IMR-90 (cell line): Measurements from ENCODE around the gene STEAP3. TPM values are rescaled to one million over a fixed set of nuclear protein-coding genes. Genes with fewer than 3 reads are reported as not detected.

Experiments used
- ATAC-seq: fragments of 200-7000 bp; cut with Tn5 transposase; 2 replicates; pipeline ENCODE4 v1.9.1; 2020; ENCODE audit warnings: low read depth, mild to moderate bottlenecking, moderate library complexity
- BruUV-seq: library from RNA; stranded (reverse); fragments of 400-500 nt; replicated peaks from 2 replicates; lab custom pipeline; 2021; lab: Mats Ljungman, UMichigan
- CTCF ChIA-PET: fragments of 300-600 bp; formaldehyde crosslinking; extraction: SDS; loops from one replicate; lab custom pipeline; 2021; ENCODE audit warnings: antibody characterized with exemption; lab: Yijun Ruan, JAX
- POLR2A ChIA-PET: fragments of 300-600 bp; sonication (Branson Sonifier 250); formaldehyde crosslinking; loops from one replicate; lab custom pipeline; 2022; ENCODE audit warnings: antibody characterized with exemption; ENCODE audit not compliant: unreplicated experiment; lab: Charles Lee
- DNase-seq: peaks from one replicate; pipeline ENCODE4 v3.0.0; 2013
- H2AFZ ChIP-seq: replicated peaks from 2 replicates; pipeline ENCODE3; 2013; ENCODE audit warnings: low read length, mild to moderate bottlenecking; ENCODE audit not compliant: poor library complexity
- H2AK5ac ChIP-seq: 2 replicates; pipeline ENCODE4 v1.6.1; 2013; ENCODE audit warnings: low read depth, low read length, inconsistent platforms
- H2AK9ac ChIP-seq: replicated peaks from 2 replicates; pipeline ENCODE3; 2013; ENCODE audit warnings: mild to moderate bottlenecking, low read depth, low read length, moderate library complexity; ENCODE audit not compliant: poor library complexity
- H2BK120ac ChIP-seq: 2 replicates; pipeline ENCODE4 v1.6.1; 2013; ENCODE audit warnings: low read depth, low read length, inconsistent platforms
- H2BK15ac ChIP-seq: 3 replicates; pipeline ENCODE4 v1.6.1; 2013; ENCODE audit warnings: low read depth, low read length, inconsistent platforms
- H2BK20ac ChIP-seq: 2 replicates; pipeline ENCODE4 v1.6.1; 2013; ENCODE audit warnings: low read depth, mild to moderate bottlenecking, inconsistent platforms, low read length, moderate library complexity
- H2BK5ac ChIP-seq: 2 replicates; pipeline ENCODE4 v1.6.1; 2013; ENCODE audit warnings: mild to moderate bottlenecking, low read depth, low read length, inconsistent platforms; ENCODE audit not compliant: poor library complexity, severe bottlenecking
- H3K14ac ChIP-seq: replicated peaks from 2 replicates; pipeline ENCODE4 v1.6.1; 2013; ENCODE audit warnings: low read depth, low read length, inconsistent platforms
- H3K18ac ChIP-seq: 2 replicates; pipeline ENCODE4 v1.6.1; 2013; ENCODE audit warnings: low read depth, low read length, control low read depth
- H3K23ac ChIP-seq: 2 replicates; pipeline ENCODE4 v1.6.1; 2013; ENCODE audit warnings: low read depth, low read length, inconsistent platforms
- H3K27ac ChIP-seq: 2 replicates; pipeline ENCODE4 v1.5.1; 2013; ENCODE audit warnings: mild to moderate bottlenecking, control low read depth, low read length; ENCODE audit not compliant: insufficient read depth
- H3K27me3 ChIP-seq: 2 replicates; pipeline ENCODE4 v1.6.1; 2013; ENCODE audit warnings: low read length; ENCODE audit not compliant: control insufficient read depth, insufficient read depth
- H3K36me3 ChIP-seq: 2 replicates; pipeline ENCODE4 v1.6.1; 2013; ENCODE audit warnings: low read length, mixed read lengths; ENCODE audit not compliant: control insufficient read depth, insufficient read depth
- H3K4ac ChIP-seq: 2 replicates; pipeline ENCODE4 v1.6.1; 2013; ENCODE audit warnings: low read depth, low read length, inconsistent platforms
- H3K4me1 ChIP-seq: 2 replicates; pipeline ENCODE4 v1.6.1; 2013; ENCODE audit warnings: low read length, mixed read lengths; ENCODE audit not compliant: control insufficient read depth, insufficient read depth
- H3K4me2 ChIP-seq: 2 replicates; pipeline ENCODE4 v1.6.1; 2013; ENCODE audit warnings: low read depth, mild to moderate bottlenecking, control low read depth, low read length, moderate library complexity
- H3K4me3 ChIP-seq: 2 replicates; pipeline ENCODE4 v1.5.1; 2013; ENCODE audit warnings: low read depth, mild to moderate bottlenecking, control low read depth, low read length, moderate library complexity; ENCODE audit not compliant: insufficient read depth
- H3K56ac ChIP-seq: 2 replicates; pipeline ENCODE4 v1.6.1; 2013; ENCODE audit warnings: low read length, inconsistent platforms; ENCODE audit not compliant: insufficient read depth; ENCODE audit errors: extremely low read depth
- H3K79me1 ChIP-seq, 2 experiments: 2 replicates each; pipeline ENCODE4 v1.6.1; 2013; ENCODE audit warnings: low read length in 2 of 2, inconsistent platforms in 1 of 2, low read depth in 1 of 2
- H3K9ac ChIP-seq: 2 replicates; pipeline ENCODE4 v1.6.1; 2013; ENCODE audit warnings: low read depth, low read length, control low read depth
- H3K9me1 ChIP-seq: 2 replicates; pipeline ENCODE4 v1.6.1; 2013; ENCODE audit warnings: low read length, inconsistent platforms; ENCODE audit not compliant: insufficient read depth
- H3K9me3 ChIP-seq: 2 replicates; pipeline ENCODE4 v1.6.1; 2013; ENCODE audit warnings: low read length; ENCODE audit not compliant: control insufficient read depth, insufficient read depth
- H4K20me1 ChIP-seq: 2 replicates; pipeline ENCODE4 v1.6.1; 2013; ENCODE audit warnings: low read length, inconsistent platforms; ENCODE audit not compliant: insufficient read depth
- H4K5ac ChIP-seq: 2 replicates; pipeline ENCODE4 v1.6.1; 2013; ENCODE audit warnings: mild to moderate bottlenecking, low read depth, low read length, control low read depth
- H4K8ac ChIP-seq, 2 experiments: 2 replicates each; pipeline ENCODE4 v1.6.1; 2013; ENCODE audit warnings: low read depth in 2 of 2, low read length in 2 of 2, control low read depth in 1 of 2, inconsistent platforms in 1 of 2
- H4K91ac ChIP-seq: 2 replicates; pipeline ENCODE4 v1.6.1; 2013; ENCODE audit warnings: low read depth, low read length, inconsistent platforms; ENCODE audit not compliant: insufficient read depth
- CEBPB ChIP-seq: IDR thresholded peaks from 2 replicates; pipeline ENCODE4 v1.6.1; 2012; ENCODE audit warnings: low read depth, low read length, improper control_type of control experiment
- MAFK ChIP-seq: IDR thresholded peaks from 2 replicates; pipeline ENCODE4 v1.6.1; 2012; ENCODE audit warnings: low read depth, low read length, improper control_type of control experiment
- MAZ ChIP-seq: IDR thresholded peaks from 2 replicates; pipeline ENCODE4 v1.6.1; 2012; ENCODE audit warnings: low read depth, mild to moderate bottlenecking, low read length, improper control_type of control experiment, moderate library complexity, borderline replicate concordance
- WGBS, 2 experiments: methylation state at CpG; one replicate each; pipeline versions ENCODE4 v1.1.5 to v1.1.7; 2013; ENCODE audit warnings: missing lambda C conversion rate in 2 of 2; ENCODE audit not compliant: insufficient read length in 1 of 2; ENCODE audit errors: extremely low coverage in 2 of 2; 5-methylcytosine and 5-hydroxymethylcytosine counted together
- dilution Hi-C: fragments of 300-500 bp; cut with HindIII; formaldehyde crosslinking; loops from one replicate; pipeline ENCODE4 v1.14.3; 2018; ENCODE audit warnings: low sequenced_read_pairs; ENCODE audit not compliant: unreplicated experiment
- in situ Hi-C: fragments of 300-500 bp; cut with MboI; formaldehyde crosslinking; loops from 3 replicates; pipeline ENCODE4 v1.14.3; 2019; ENCODE audit warnings: low sequenced_read_pairs, inconsistent platforms, mixed read lengths
- intact Hi-C: fragments of 100-400 bp; cut with micrococcal nuclease; formaldehyde crosslinking; loops from 2 replicates; pipeline ENCODE4 v1.10.0; 2022
- polyA plus RNA-seq, 3 experiments: library from polyadenylated mRNA; depleted of rRNA; stranded (reverse); fragments of >200 nt; gene quantifications; 2 replicates each; pipeline ENCODE4 v1.2.3, GENCODE V29; 2012; ENCODE audit warnings: low replicate concordance in 1 of 3
- total RNA-seq: library from RNA; depleted of rRNA; stranded (reverse); fragments of >200 nt; gene quantifications from 2 replicates; pipeline ENCODE4 v1.2.3, GENCODE V29; 2012

The STEAP3 gene
- total and polyA plus RNA-seq, 2 of the 4 experiments (the other 2 are of a cell fraction): 19.4 to 43.9 TPM

DNA sequence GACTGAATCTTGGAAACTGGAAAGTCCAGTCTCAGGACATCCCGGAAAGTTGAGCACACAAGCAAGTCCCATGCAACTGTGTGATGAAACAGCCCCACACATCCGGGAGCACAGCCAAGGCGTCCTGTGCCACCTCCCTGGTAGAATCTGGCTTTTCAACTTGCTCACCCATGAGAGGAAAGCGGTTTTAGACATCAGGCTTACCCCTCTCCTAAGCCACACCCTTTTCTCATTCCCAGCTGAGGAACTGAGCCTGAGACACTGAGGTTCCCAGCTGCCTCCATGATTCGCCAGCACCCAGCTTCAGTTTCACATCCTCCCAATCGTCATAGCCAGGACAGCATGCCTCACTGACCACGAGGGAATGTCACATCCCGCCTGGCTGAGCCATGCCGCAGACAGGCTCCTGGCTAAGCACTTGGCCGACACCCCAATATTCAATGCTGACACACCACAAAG, 60.3 kb downstream of the STEAP3 start:
- POLR2A ChIA-PET: no interaction called here

More for the DNA sequence above, 60.3 kb downstream of the STEAP3 start:
- peak overlapping the region; percentile 78 for H2AK9ac ChIP-seq
- H3K23ac ChIP-seq: no peak overlapping the region
- no peak overlapping the region for H3K4ac ChIP-seq
- H2AFZ ChIP-seq: peak overlapping the region; percentile 78
- peaks cover 4% of the 10 kb centered on the region; the same call in 1 of the 2 replicates for H3K27me3 ChIP-seq
- H3K14ac ChIP-seq: no peak overlapping the region
- no peak overlapping the region for H3K9ac ChIP-seq
- no peak overlapping the region for H2BK15ac ChIP-seq
- H4K5ac ChIP-seq: no peak overlapping the region
- H3K36me3 ChIP-seq: no peaks in the 10 kb centered on the region
- no peak overlapping the region for H3K4me3 ChIP-seq
- H3K9me1 ChIP-seq: 0 out of 2 replicates have a peak, but pooled peaks cover 3% of the 10 kb centered on the region
- TF ChIP-seq MAFK (peak; percentile 14; the same call in 1 of the 2 replicates), CEBPB (no peak), MAZ (0 out of 2 replicates have a peak, but pooled peaks have one; percentile 15)
- H3K79me1 ChIP-seq: no peaks in the 10 kb centered on the region
- H3K18ac ChIP-seq: no peak overlapping the region
- H2BK5ac ChIP-seq: no peak overlapping the region
- H4K20me1 ChIP-seq: no peaks in the 10 kb centered on the region
- peak; percentile 80 for DNase-seq
- intact Hi-C loops (no loop called here), dilution Hi-C loops (no loop called here), in situ Hi-C loops (loop anchor here (10.0 kb wide), 1 partner anchor 259 kb away; no protein-coding TSS in a partner anchor)
- H3K4me1 ChIP-seq: peaks cover 2% of the 10 kb centered on the region; the same call in 1 of the 2 replicates
- no peak overlapping the region for H2AK5ac ChIP-seq
- H2BK120ac ChIP-seq: no peak overlapping the region
- H2BK20ac ChIP-seq: no peak overlapping the region
- no TSS peak for BruUV-seq
- no peak overlapping the region for H4K8ac ChIP-seq
- no peaks in the 10 kb centered on the region for H3K9me3 ChIP-seq
- CTCF ChIA-PET: no interaction called here
- no peak overlapping the region for H3K56ac ChIP-seq
- no peak overlapping the region for H4K91ac ChIP-seq
- 82% methylated on average over 3 of the region's 10 CpGs; no CpG with 5 or more reads in 1 of the 2 experiments for WGBS, 2 experiments
- no peak overlapping the region for H3K4me2 ChIP-seq
- peak; percentile 76 for ATAC-seq
- no peak overlapping the region for H3K27ac ChIP-seq
